Activated CD4-positive, alpha-beta T cell treated with anti-CD3 and anti-CD28 coated beads, Interleukin-2, amount 50 U/mL, for 48 hours (primary cell): ENCODE results near the gene SEMA3B.
A peak's percentile ranks its signal among the peaks of the same experiment; 100 is the strongest.

Experiments used
- DNase-seq, 2 experiments: peaks; one replicate each; pipeline ENCODE4 v3.0.0-alpha.2; 2020

Gene SEMA3B

GRCh38 chr3:50319181-50319893, 50.4 kb downstream of the SEMA3B start:
- no peak for DNase-seq

- no peak for DNase-seq
Observed at GRCh38 chr3:50319894-50320625, 51.1 kb downstream of the SEMA3B start.

- peak; percentile 68 to 72 for DNase-seq
Observed at GRCh38 chr3:50320853-50321335, 51.9 kb downstream of the SEMA3B start.

GRCh38 chr3:50321336-50322114, 52.6 kb downstream of the SEMA3B start:
- peak; percentile 87 to 88 for DNase-seq

- DNase-seq: no peak
Observed at GRCh38 chr3:50322115-50322385, 53.1 kb downstream of the SEMA3B start.

- DNase-seq: no peak
Observed at GRCh38 chr3:50322386-50323091, 53.6 kb downstream of the SEMA3B start, which contains the start of gene HYAL2. Gene HYAL2 (minus strand): TSS chr3:50322745. CDS start chr3:50320489, 2,256 bp downstream.

GRCh38 chr3:50323092-50323600, 54.2 kb downstream of the SEMA3B start:
- no peak for DNase-seq

- DNase-seq: no peak
Observed at GRCh38 chr3:50323614-50324199, 54.8 kb downstream of the SEMA3B start.

- peak; percentile 68 to 76 for DNase-seq
Observed at GRCh38 chr3:50324351-50325112, 55.6 kb downstream of the SEMA3B start.

GRCh38 chr3:50325113-50325480, 56.1 kb downstream of the SEMA3B start:
- no peak for DNase-seq

- DNase-seq: no peak
Observed at GRCh38 chr3:50325497-50326181, 56.7 kb downstream of the SEMA3B start.

GRCh38 chr3:50326182-50326541, 57.2 kb downstream of the SEMA3B start:
- DNase-seq: no peak

GRCh38 chr3:50327129-50327528, 58.2 kb downstream of the SEMA3B start:
- no peak for DNase-seq
